ENCODE data around the gene CTPS2. TPM values are rescaled to one million over a fixed set of nuclear protein-coding genes. Genes with fewer than 3 reads are reported as not detected.

Gene CTPS2
- total and polyA plus RNA-seq, 2 experiments from 2014 or later, result 10.4 to 35.5 TPM

- TF ChIP-seq CTCF (conservative IDR thresholded peaks at IDR 0.05; ENCODE audit: low read depth in 2 of 2) (no peak), EZH2 (IDR thresholded peaks at IDR 0.05; ENCODE audit: low read depth, unreplicated experiment) (no peak), POLR2AphosphoS5 (IDR thresholded peaks at IDR 0.05; ENCODE audit: low read depth) (no peak)
These were observed 36.0 kb upstream of the CTPS2 start (continued) for GRCh38 chrX:16748425-16748824.

GRCh38 chrX:16745659-16746058 lies 33.2 kb upstream of the CTPS2 start:
- Histone ChIP-seq H3K4me3 (no peak overlapping the region), H2AFZ (no peak overlapping the region), H3K36me3 (ENCODE audit: insufficient read depth) (peaks cover 9% of the 10 kb centered on the region; the same call in 1 of the 2 replicates), H4K20me1 (replicated peaks; ENCODE audit: insufficient read depth) (no peaks in the 10 kb centered on the region), H3K27ac (ENCODE audit: low read depth) (no peak overlapping the region), H3K4me2 (no peak overlapping the region), H3K4me1 (ENCODE audit: insufficient read depth) (no peaks in the 10 kb centered on the region), H3K9me2 (ENCODE audit: insufficient read depth) (no peaks in the 10 kb centered on the region), H3K27me3 (ENCODE audit: insufficient read depth) (no peaks in the 10 kb centered on the region), H3F3A (replicated peaks; ENCODE audit: low read depth) (no peaks in the 10 kb centered on the region), H3K79me2 (replicated peaks; ENCODE audit: insufficient read depth) (no peaks in the 10 kb centered on the region)
- Mint-ChIP-seq H3K4me1 (no peaks in the 10 kb centered on the region), H3K4me3 (no peak overlapping the region), H3K9me3 (no peaks in the 10 kb centered on the region), H3K36me3 (ENCODE audit: low read depth) (peaks cover 59% of the 10 kb centered on the region), H3K27me3 (ENCODE audit: insufficient read depth, low read depth, poor library complexity) (peaks cover 2% of the 10 kb centered on the region), H3K27ac (no peak overlapping the region)
- ATAC-seq, result no peak
- DNase-seq (ENCODE audit: low spot score), result no peak
- no peak for TF ChIP-seq JUNB (IDR thresholded peaks at IDR 0.05; ENCODE audit: unreplicated experiment)
- TF ChIP-seq ZNF331 (CRISPR knock-in tag; IDR thresholded peaks at IDR 0.05; ENCODE audit: low read depth), result no peak
- no peak for TF ChIP-seq POLR2AphosphoS5 (IDR thresholded peaks at IDR 0.05; ENCODE audit: low read depth)
- TF ChIP-seq NANOG (IDR thresholded peaks at IDR 0.05; ENCODE audit: borderline replicate concordance), result no peak
- no peak for TF ChIP-seq EZH2phosphoT487 (IDR thresholded peaks at IDR 0.05; ENCODE audit: unreplicated experiment)
- TF ChIP-seq EZH2 (IDR thresholded peaks at IDR 0.05; ENCODE audit: low read depth, unreplicated experiment), result no peak
- no peak for TF ChIP-seq ZNF462 (CRISPR knock-in tag; IDR thresholded peaks at IDR 0.05)
- TF ChIP-seq STAT1 (IDR thresholded peaks at IDR 0.05; ENCODE audit: unreplicated experiment), result no peak
- no peak for TF ChIP-seq REST (IDR thresholded peaks at IDR 0.05; ENCODE audit: unreplicated experiment)
- no peak for TF ChIP-seq ZNF114 (CRISPR knock-in tag; IDR thresholded peaks at IDR 0.05)
- TF ChIP-seq CTCF (conservative IDR thresholded peaks at IDR 0.05; ENCODE audit: low read depth in 2 of 2), result no peak
- TF ChIP-seq CREB1 (CRISPR knock-in tag; IDR thresholded peaks at IDR 0.05; ENCODE audit: low read depth), result no peak
